Spleen (tissue), 11 donors: Measurements from ENCODE around the gene FBXL12. TPM values are rescaled to one million over a fixed set of nuclear protein-coding genes. Genes with fewer than 3 reads are reported as not detected.

Experiments
- DNase-seq: peaks from one replicate; pipeline ENCODE4 v3.0.0-alpha.2; 2020
- H3K27ac ChIP-seq, 8 donors: fragments of 200-600 bp; sonication (generic) in 7 of 8; 1 replicate in 4 of 8; 2 replicates in 4 of 8; pipeline versions ENCODE4 v1.5.0 to v1.8.0; 2016 to 2021; ENCODE audit warnings: inconsistent platforms in 4 of 8, mild to moderate bottlenecking in 4 of 8, moderate library complexity in 1 of 8
- H3K27me3 ChIP-seq, 7 donors: fragments of 200-600 bp; sonication (generic) in 6 of 7; replicated peaks in 1 of 7; 1 replicate in 4 of 7; 2 replicates in 3 of 7; pipeline versions ENCODE4 v1.5.0 to v1.8.0; 2016 to 2021; ENCODE audit warnings: inconsistent platforms in 3 of 7, mild to moderate bottlenecking in 1 of 7
- H3K36me3 ChIP-seq, 6 donors: fragments of 200-600 bp; sonication (generic) in 5 of 6; 1 replicate in 4 of 6; 2 replicates in 2 of 6; pipeline versions ENCODE4 v1.5.0 to v1.8.0; 2016 to 2021; ENCODE audit warnings: inconsistent platforms in 2 of 6
- H3K4me1 ChIP-seq, 6 donors: fragments of 200-600 bp; sonication (generic) in 5 of 6; 1 replicate in 3 of 6; 2 replicates in 3 of 6; pipeline versions ENCODE4 v1.5.0 to v1.8.0; 2016 to 2021; ENCODE audit warnings: inconsistent platforms in 3 of 6
- H3K4me3 ChIP-seq, 8 donors: fragments of 200-600 bp; sonication (generic) in 7 of 8; 1 replicate in 4 of 8; 2 replicates in 4 of 8; pipeline versions ENCODE4 v1.5.0 to v1.8.0; 2016 to 2021; ENCODE audit warnings: inconsistent platforms in 4 of 8, mild to moderate bottlenecking in 4 of 8, moderate library complexity in 2 of 8
- H3K9me3 ChIP-seq, 8 donors: fragments of 200-600 bp; sonication (generic) in 7 of 8; 1 replicate in 4 of 8; 2 replicates in 4 of 8; pipeline versions ENCODE4 v1.5.0 to v1.8.0; 2016 to 2021; ENCODE audit warnings: inconsistent platforms in 4 of 8
- CTCF ChIP-seq, 11 experiments: fragments of 200-600 bp in 7 of 11; fragments of 450-650 bp in 4 of 11; sonication (generic) in 4 of 11; IDR thresholded peaks in 8 of 11; conservative IDR thresholded peaks in 3 of 11; 1 replicate in 7 of 11; 2 replicates in 4 of 11; pipeline versions ENCODE4 v1.4.0 to v1.8.0; 2016 to 2021; ENCODE audit warnings: antibody characterized with exemption in 11 of 11, inconsistent platforms in 4 of 11, mild to moderate bottlenecking in 1 of 11
- POLR2A ChIP-seq, 3 donors: fragments of 450-650 bp; IDR thresholded peaks; one replicate each; pipeline ENCODE4 v1.5.1; 2017; ENCODE audit warnings: antibody characterized with exemption in 3 of 3, mild to moderate bottlenecking in 1 of 3
- POLR2AphosphoS5 ChIP-seq, 3 donors: sonication (generic); formaldehyde crosslinking; IDR thresholded peaks; one replicate each; pipeline ENCODE4 v1.5.1; 2017; ENCODE audit warnings: antibody characterized with exemption in 3 of 3
- WGBS, 5 donors: extraction: QIAGEN DNeasy Blood & Tissue Kit in 3 of 5; methylation state at CpG; one replicate each; pipeline versions ENCODE4 v1.1.5 to v1.1.7; 2013 to 2018; 5-methylcytosine and 5-hydroxymethylcytosine counted together
- intact Hi-C: fragments of 100-400 bp; cut with DNase I; formaldehyde crosslinking; loops from one replicate; pipeline ENCODE4 v1.15.0; 2023; ENCODE audit warnings: low total_unique reads
- polyA plus RNA-seq, 3 donors: library from polyadenylated mRNA; stranded (reverse); fragments of 200-250 nt; gene quantifications; one replicate each; pipeline ENCODE4 v1.2.1, GENCODE V29; 2013
- total RNA-seq, 7 donors: library from RNA; depleted of rRNA in 3 of 7; stranded (reverse); fragments of >200 nt in 3 of 7; fragmentation: NEBNext Ultra II Directional in 4 of 7; extraction: Animal tissue kit (Norgen Biotek cat#: 25700) in 4 of 7; gene quantifications; one replicate each; pipeline versions ENCODE4 v1.1.0 to v1.2.1, GENCODE V29; 2016 to 2021
- donor health status: healthy with polysubstance abuse.
- donor health status: DM: no; HTN: no; CAD: no; lungs with moderate emphysema.
- donor health status: DM: no; HTN: no; CAD: no.
- donor health status: Bipolar disorder and iron deficiency.
- donor health status: healthy.
- donor health status: DM: no; HTN: no; CAD: no.
- donor health status: DM: yes; HTN: yes; CAD: no.

Gene FBXL12
- total and polyA plus RNA-seq, 10 donors = 14.5 to 31.9 (median 22.1) TPM

- Histone ChIP-seq H3K36me3 (peaks cover 0 to 17% (median 6%) of the 10 kb centered on the region in 6 donors), H3K4me1 (peaks cover 0 to 7% (median 0%) of the 10 kb centered on the region in 6 donors), H3K27me3 (no peaks in the 10 kb centered on the region), H3K4me3 (no peak overlapping the region), H3K27ac (no peak overlapping the region), H3K9me3 (no peaks in the 10 kb centered on the region)
- intact Hi-C loops = no loop called here
- DNase-seq = no peak
- no peak for TF ChIP-seq POLR2A (IDR thresholded peaks at IDR 0.05)
- TF ChIP-seq POLR2AphosphoS5 (IDR thresholded peaks at IDR 0.05) = no peak
- TF ChIP-seq CTCF (IDR thresholded peaks at IDR 0.05 in 8 of 11, conservative IDR thresholded peaks at IDR 0.05 in 3 of 11) = no peak
- 90 to 94% (median 92%) methylated on average over 10 of the region's 10 CpGs for WGBS, 5 donors
These were observed 16.9 kb downstream of the FBXL12 start for GRCh38 chr19:9801976-9802375.

DNA sequence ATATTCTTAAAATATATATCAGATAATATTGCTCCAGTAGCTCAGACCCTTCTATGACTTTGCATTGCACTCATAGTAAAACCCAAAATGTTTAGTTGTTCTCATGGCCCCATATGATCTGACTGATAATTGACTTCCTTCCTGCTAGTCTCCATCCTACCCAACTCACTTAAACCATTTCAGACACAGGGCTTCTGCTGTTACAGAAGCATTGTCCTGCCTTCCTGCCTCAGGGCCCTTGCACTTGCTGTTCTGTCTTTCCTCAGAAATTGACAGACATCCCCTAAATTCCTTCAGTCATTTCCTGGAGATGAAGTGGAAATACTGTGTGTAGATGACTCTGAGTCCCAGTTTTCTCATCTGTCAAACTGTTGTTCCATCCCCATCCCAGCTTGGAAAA lies 19.7 kb downstream of the FBXL12 start:
- Histone ChIP-seq H3K36me3 (no peaks in the 10 kb centered on the region), H3K4me3 (no peak overlapping the region), H3K27ac (no peak overlapping the region), H3K4me1 (peaks cover 0 to 17% (median 7%) of the 10 kb centered on the region in 6 donors), H3K27me3 (no peaks in the 10 kb centered on the region), H3K9me3 (no peaks in the 10 kb centered on the region)
- TF ChIP-seq CTCF (IDR thresholded peaks at IDR 0.05 in 8 of 11, conservative IDR thresholded peaks at IDR 0.05 in 3 of 11) (no peak), POLR2A (IDR thresholded peaks at IDR 0.05) (no peak)
- intact Hi-C loops = loop anchor here (5.0 to 10.0 kb wide), 4 partner anchors 364 to 662 kb away; partner anchors contain the start of gene ZNF266
- DNase-seq = peak; percentile 11

DNA sequence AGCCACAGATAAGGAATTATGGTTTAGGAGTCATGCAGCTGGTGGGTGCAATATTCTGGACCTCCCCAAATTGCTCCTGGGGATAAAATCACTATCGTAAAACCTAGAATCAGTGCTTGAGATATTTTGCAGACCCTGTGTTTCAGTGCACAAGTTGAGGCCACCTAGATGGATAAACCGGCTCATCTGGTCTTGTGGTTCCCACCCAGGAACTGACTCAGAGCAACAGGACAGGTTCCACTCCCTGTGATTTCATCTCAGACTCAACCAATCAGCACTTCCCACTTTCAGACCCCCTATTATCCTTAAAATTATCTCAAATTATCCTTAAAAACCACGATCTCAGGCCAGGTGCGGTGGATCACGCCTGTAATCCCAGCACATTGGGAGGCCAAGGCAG lies 21.0 kb downstream of the FBXL12 start:
- H3K9me3 ChIP-seq = no peaks in the 10 kb centered on the region
- peaks cover 0 to 22% (median 7%) of the 10 kb centered on the region in 6 donors for H3K4me1 ChIP-seq
- H3K4me3 ChIP-seq = no peak overlapping the region
- H3K36me3 ChIP-seq = no peaks in the 10 kb centered on the region
- TF ChIP-seq POLR2AphosphoS5 (IDR thresholded peaks at IDR 0.05) (no peak), CTCF (IDR thresholded peaks at IDR 0.05 in 8 of 11, conservative IDR thresholded peaks at IDR 0.05 in 3 of 11) (no peak), POLR2A (IDR thresholded peaks at IDR 0.05) (no peak)
- no peak overlapping the region for H3K27ac ChIP-seq
- DNase-seq = no peak
- no peaks in the 10 kb centered on the region for H3K27me3 ChIP-seq
- intact Hi-C loops = loop anchor here (2.0 to 10.0 kb wide), 5 partner anchors 171 to 661 kb away; partner anchors contain the start of gene ZNF266
- 74 to 89% (median 83%) methylated on average over 5 of the region's 5 CpGs for WGBS, 5 donors

GRCh38 chr19:9796113-9796773 lies 22.6 kb downstream of the FBXL12 start:
- Histone ChIP-seq H3K4me3 (no peak overlapping the region), H3K36me3 (no peaks in the 10 kb centered on the region), H3K9me3 (no peaks in the 10 kb centered on the region), H3K27ac (peak overlapping the region in 3 of 8 donors; percentile 3 to 58 (median 42)), H3K27me3 (no peaks in the 10 kb centered on the region), H3K4me1 (peaks cover under 1 to 27% (median 10%) of the 10 kb centered on the region in 6 donors)
- TF ChIP-seq POLR2A (IDR thresholded peaks at IDR 0.05) (no peak), POLR2AphosphoS5 (IDR thresholded peaks at IDR 0.05) (peak in 1 of 3 donors; percentile 35), CTCF (IDR thresholded peaks at IDR 0.05 in 8 of 11, conservative IDR thresholded peaks at IDR 0.05 in 3 of 11) (peak; percentile 76 to 92 (median 87))
- DNase-seq = peak; percentile 91
- intact Hi-C loops = loop anchor here (2.0 to 10.0 kb wide), 5 partner anchors 169 to 659 kb away; partner anchors contain the start of gene ZNF266
- 36 to 55% (median 51%) methylated on average over 6 of the region's 6 CpGs for WGBS, 5 donors
